SK-N-SH (cell line): ENCODE results near the gene ABCC2.

ENCODE experiments used
- CHD2 ChIP-seq: fragments of 150-350 bp; IDR thresholded peaks from 2 replicates; pipeline ENCODE4 v1.6.1; 2018; ENCODE audit warnings: low read length; ENCODE audit not compliant: partially characterized antibody
- NFIC ChIP-seq: IDR thresholded peaks from 2 replicates; pipeline ENCODE4 v1.4.0; 2012; ENCODE audit warnings: borderline replicate concordance
- POLR2AphosphoS5 ChIP-seq: IDR thresholded peaks from 2 replicates; pipeline ENCODE4 v1.6.1; 2012; ENCODE audit warnings: low read depth, low read length
- TF ChIP-seq, protein P1 (sequence below): fragments of 200-600 bp; sonication (generic); IDR thresholded peaks from 2 replicates; pipeline ENCODE4 v1.6.1; 2017; ENCODE audit warnings: antibody characterized with exemption, mild to moderate bottlenecking, moderate library complexity

DNA sequence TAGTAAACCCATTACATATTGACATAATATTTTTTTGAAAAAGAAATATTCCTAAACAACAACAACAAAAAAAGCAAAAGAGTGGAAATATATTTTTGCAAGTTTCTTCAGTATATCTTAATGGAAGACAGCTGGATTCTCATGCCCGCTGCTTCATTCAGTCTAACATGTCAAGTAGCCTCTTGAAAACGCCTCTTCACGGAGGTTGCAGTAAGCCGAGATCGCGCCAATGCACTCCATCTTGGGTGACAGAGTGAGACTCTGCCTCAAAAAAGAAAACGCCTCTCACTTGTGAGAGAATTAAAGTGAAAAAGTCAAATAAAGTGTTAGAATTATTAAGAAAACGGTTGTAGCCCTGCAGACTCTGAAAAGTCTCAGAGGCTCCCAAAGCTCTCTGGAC lies 49.1 kb upstream of the ABCC2 start:
- TF ChIP-seq, protein P1, sequence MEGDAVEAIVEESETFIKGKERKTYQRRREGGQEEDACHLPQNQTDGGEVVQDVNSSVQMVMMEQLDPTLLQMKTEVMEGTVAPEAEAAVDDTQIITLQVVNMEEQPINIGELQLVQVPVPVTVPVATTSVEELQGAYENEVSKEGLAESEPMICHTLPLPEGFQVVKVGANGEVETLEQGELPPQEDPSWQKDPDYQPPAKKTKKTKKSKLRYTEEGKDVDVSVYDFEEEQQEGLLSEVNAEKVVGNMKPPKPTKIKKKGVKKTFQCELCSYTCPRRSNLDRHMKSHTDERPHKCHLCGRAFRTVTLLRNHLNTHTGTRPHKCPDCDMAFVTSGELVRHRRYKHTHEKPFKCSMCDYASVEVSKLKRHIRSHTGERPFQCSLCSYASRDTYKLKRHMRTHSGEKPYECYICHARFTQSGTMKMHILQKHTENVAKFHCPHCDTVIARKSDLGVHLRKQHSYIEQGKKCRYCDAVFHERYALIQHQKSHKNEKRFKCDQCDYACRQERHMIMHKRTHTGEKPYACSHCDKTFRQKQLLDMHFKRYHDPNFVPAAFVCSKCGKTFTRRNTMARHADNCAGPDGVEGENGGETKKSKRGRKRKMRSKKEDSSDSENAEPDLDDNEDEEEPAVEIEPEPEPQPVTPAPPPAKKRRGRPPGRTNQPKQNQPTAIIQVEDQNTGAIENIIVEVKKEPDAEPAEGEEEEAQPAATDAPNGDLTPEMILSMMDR, result no peak
- no peak for TF ChIP-seq NFIC
- TF ChIP-seq CHD2, result no peak
- TF ChIP-seq POLR2AphosphoS5, result no peak
